ENCODE data around the gene IQGAP2.

IQGAP2 gene

GRCh38 chr5:76524101-76524835 lies 121.2 kb downstream of the IQGAP2 start:
- no peaks in the 10 kb centered on the region for H3K27me3 Mint-ChIP-seq
- H3K4me1 Mint-ChIP-seq (ENCODE audit: low read depth): peaks cover 95% of the 10 kb centered on the region
- peaks cover 8% of the 10 kb centered on the region for H3K36me3 Mint-ChIP-seq (ENCODE audit: low read depth)
- no peak for DNase-seq
- H3K4me3 Mint-ChIP-seq: no peak overlapping the region
- H3K9me3 Mint-ChIP-seq: no peaks in the 10 kb centered on the region
- peak overlapping the region; percentile 30 for H3K27ac Mint-ChIP-seq

GRCh38 chr5:76524868-76525267 lies 121.8 kb downstream of the IQGAP2 start:
- Mint-ChIP-seq H3K27me3 (no peaks in the 10 kb centered on the region), H3K27ac (no peak overlapping the region), H3K4me1 (ENCODE audit: low read depth) (peaks cover 92% of the 10 kb centered on the region), H3K4me3 (no peak overlapping the region), H3K36me3 (ENCODE audit: low read depth) (peaks cover 8% of the 10 kb centered on the region), H3K9me3 (no peaks in the 10 kb centered on the region)
- no peak for DNase-seq

GRCh38 chr5:76525956-76526355 lies 122.9 kb downstream of the IQGAP2 start:
- no peak overlapping the region for H3K27ac Mint-ChIP-seq

GRCh38 chr5:76526950-76527583 lies 124.0 kb downstream of the IQGAP2 start:
- H3K27me3 Mint-ChIP-seq: no peaks in the 10 kb centered on the region
- peaks cover 6% of the 10 kb centered on the region for H3K36me3 Mint-ChIP-seq (ENCODE audit: low read depth)
- no peak overlapping the region for H3K4me3 Mint-ChIP-seq
- peaks cover 88% of the 10 kb centered on the region for H3K4me1 Mint-ChIP-seq (ENCODE audit: low read depth)
- no peak overlapping the region for H3K27ac Mint-ChIP-seq
- H3K9me3 Mint-ChIP-seq: peaks cover 2% of the 10 kb centered on the region
- no peak for DNase-seq

More at GRCh38 chr5:76525956-76526355, 122.9 kb downstream of the IQGAP2 start:
- Mint-ChIP-seq H3K4me1 (ENCODE audit: low read depth) (peaks cover 93% of the 10 kb centered on the region), H3K36me3 (ENCODE audit: low read depth) (peaks cover 6% of the 10 kb centered on the region), H3K27me3 (no peaks in the 10 kb centered on the region), H3K9me3 (no peaks in the 10 kb centered on the region), H3K4me3 (no peak overlapping the region)
- no peak for DNase-seq

- Mint-ChIP-seq H3K4me1 (ENCODE audit: low read depth) (peaks cover 85% of the 10 kb centered on the region), H3K36me3 (ENCODE audit: low read depth) (peaks cover 8% of the 10 kb centered on the region), H3K4me3 (no peak overlapping the region), H3K9me3 (peaks cover 2% of the 10 kb centered on the region), H3K27me3 (no peaks in the 10 kb centered on the region), H3K27ac (no peak overlapping the region)
- no peak for DNase-seq
These were observed 124.6 kb downstream of the IQGAP2 start for GRCh38 chr5:76527685-76528161.

- H3K4me3 Mint-ChIP-seq: no peak overlapping the region
- no peak for DNase-seq
- peaks cover 10% of the 10 kb centered on the region for H3K36me3 Mint-ChIP-seq (ENCODE audit: low read depth)
- H3K27me3 Mint-ChIP-seq: no peaks in the 10 kb centered on the region
- peak overlapping the region; percentile 5 for H3K27ac Mint-ChIP-seq
- peaks cover 80% of the 10 kb centered on the region for H3K4me1 Mint-ChIP-seq (ENCODE audit: low read depth)
- H3K9me3 Mint-ChIP-seq: peaks cover 2% of the 10 kb centered on the region
These were observed 125.7 kb downstream of the IQGAP2 start for GRCh38 chr5:76528547-76529331.

- peaks cover 2% of the 10 kb centered on the region for H3K9me3 Mint-ChIP-seq
- no peak for DNase-seq
- no peaks in the 10 kb centered on the region for H3K27me3 Mint-ChIP-seq
- no peak overlapping the region for H3K27ac Mint-ChIP-seq
- H3K36me3 Mint-ChIP-seq (ENCODE audit: low read depth): peaks cover 10% of the 10 kb centered on the region
- no peak overlapping the region for H3K4me3 Mint-ChIP-seq
- peaks cover 79% of the 10 kb centered on the region for H3K4me1 Mint-ChIP-seq (ENCODE audit: low read depth)
These were observed 126.6 kb downstream of the IQGAP2 start for GRCh38 chr5:76529464-76530344.

- H3K36me3 Mint-ChIP-seq (ENCODE audit: low read depth): peaks cover 22% of the 10 kb centered on the region
- peak overlapping the region; percentile 28 for H3K27ac Mint-ChIP-seq
- H3K27me3 Mint-ChIP-seq: no peaks in the 10 kb centered on the region
- H3K9me3 Mint-ChIP-seq: peaks cover 2% of the 10 kb centered on the region
- no peak for DNase-seq
- peaks cover 67% of the 10 kb centered on the region for H3K4me1 Mint-ChIP-seq (ENCODE audit: low read depth)
- no peak overlapping the region for H3K4me3 Mint-ChIP-seq
These were observed 129.0 kb downstream of the IQGAP2 start for GRCh38 chr5:76532052-76532451.

GRCh38 chr5:76532973-76533372 lies 129.9 kb downstream of the IQGAP2 start:
- Mint-ChIP-seq H3K9me3 (peaks cover 2% of the 10 kb centered on the region), H3K4me1 (ENCODE audit: low read depth) (peaks cover 67% of the 10 kb centered on the region), H3K36me3 (ENCODE audit: low read depth) (peaks cover 27% of the 10 kb centered on the region), H3K4me3 (no peak overlapping the region), H3K27ac (no peak overlapping the region), H3K27me3 (no peaks in the 10 kb centered on the region)
- no peak for DNase-seq

GRCh38 chr5:76535577-76535976 lies 132.5 kb downstream of the IQGAP2 start:
- Mint-ChIP-seq H3K4me3 (no peak overlapping the region), H3K27ac (no peak overlapping the region), H3K4me1 (ENCODE audit: low read depth) (peaks cover 70% of the 10 kb centered on the region), H3K9me3 (peaks cover 2% of the 10 kb centered on the region), H3K36me3 (ENCODE audit: low read depth) (peaks cover 32% of the 10 kb centered on the region), H3K27me3 (no peaks in the 10 kb centered on the region)
- no peak for DNase-seq

GRCh38 chr5:76537073-76537543 lies 134.0 kb downstream of the IQGAP2 start:
- Mint-ChIP-seq H3K27ac (no peak overlapping the region), H3K4me1 (ENCODE audit: low read depth) (peaks cover 74% of the 10 kb centered on the region), H3K36me3 (ENCODE audit: low read depth) (peaks cover 30% of the 10 kb centered on the region), H3K4me3 (no peak overlapping the region), H3K9me3 (no peaks in the 10 kb centered on the region), H3K27me3 (no peaks in the 10 kb centered on the region)
- no peak for DNase-seq

- no peaks in the 10 kb centered on the region for H3K9me3 Mint-ChIP-seq
- peaks cover 10% of the 10 kb centered on the region for H3K36me3 Mint-ChIP-seq (ENCODE audit: low read depth)
- peaks cover 92% of the 10 kb centered on the region for H3K4me1 Mint-ChIP-seq (ENCODE audit: low read depth)
- H3K27ac Mint-ChIP-seq: peak overlapping the region; percentile 98
- no peak for DNase-seq
- peak overlapping the region; percentile 75 for H3K4me3 Mint-ChIP-seq
- H3K27me3 Mint-ChIP-seq: no peaks in the 10 kb centered on the region
These were observed 139.2 kb downstream of the IQGAP2 start for GRCh38 chr5:76542241-76542640.

GRCh38 chr5:76542887-76543690 lies 140.0 kb downstream of the IQGAP2 start:
- peaks cover 6% of the 10 kb centered on the region for H3K36me3 Mint-ChIP-seq (ENCODE audit: low read depth)
- no peaks in the 10 kb centered on the region for H3K9me3 Mint-ChIP-seq
- H3K27ac Mint-ChIP-seq: peak overlapping the region; percentile 98
- peak; percentile 74 for DNase-seq
- H3K27me3 Mint-ChIP-seq: no peaks in the 10 kb centered on the region
- H3K4me3 Mint-ChIP-seq: peak overlapping the region; percentile 75
- peaks cover 94% of the 10 kb centered on the region for H3K4me1 Mint-ChIP-seq (ENCODE audit: low read depth)

All from activated T-cell treated with anti-CD3 and anti-CD28 coated beads, Interleukin-2, amount 50 U/mL, for 24 hours (primary cell).